ENCODE results near the gene AGPS.
A peak's percentile ranks its signal among the peaks of the same experiment; 100 is the strongest.

The AGPS gene

GRCh38 chr2:177433402-177433801, 40.8 kb downstream of the AGPS start:
- H3K4me3 ChIP-seq (replicated peaks; ENCODE audit: insufficient read depth, low read length) = no peak overlapping the region
- peak in 1 of 2 experiments; percentile 16 for DNase-seq (ENCODE audit: low read depth in 1 of 2, low spot score in 1 of 2)
- no peak overlapping the region for H3K27ac ChIP-seq (replicated peaks)
- TF ChIP-seq SPI1 (IDR thresholded peaks at IDR 0.05; ENCODE audit: borderline replicate concordance, low read depth) (no peak), POLR2AphosphoS5 (IDR thresholded peaks at IDR 0.05; ENCODE audit: low read depth) (no peak), REST (IDR thresholded peaks at IDR 0.05; ENCODE audit: insufficient replicate concordance, low read depth) (no peak), GABPA (IDR thresholded peaks at IDR 0.05; ENCODE audit: low read depth) (no peak), CTCF (IDR thresholded peaks at IDR 0.05; ENCODE audit: insufficient read depth, low read length) (no peak)
- no peaks in the 10 kb centered on the region for H3K27me3 ChIP-seq (ENCODE audit: insufficient read depth, poor library complexity, severe bottlenecking)

- DNase-seq (ENCODE audit: low read depth in 1 of 2, low spot score in 1 of 2) = no peak
- no peak for TF ChIP-seq CTCF (IDR thresholded peaks at IDR 0.05; ENCODE audit: insufficient read depth, low read length)
- no peak for TF ChIP-seq REST (IDR thresholded peaks at IDR 0.05; ENCODE audit: insufficient replicate concordance, low read depth)
- no peak for TF ChIP-seq POLR2AphosphoS5 (IDR thresholded peaks at IDR 0.05; ENCODE audit: low read depth)
- no peak for TF ChIP-seq SPI1 (IDR thresholded peaks at IDR 0.05; ENCODE audit: borderline replicate concordance, low read depth)
- Histone ChIP-seq H3K27ac (replicated peaks) (no peak overlapping the region), H3K27me3 (ENCODE audit: insufficient read depth, poor library complexity, severe bottlenecking) (no peaks in the 10 kb centered on the region), H3K4me3 (replicated peaks; ENCODE audit: insufficient read depth, low read length) (no peak overlapping the region)
Observed at GRCh38 chr2:177434475-177434874, 41.9 kb downstream of the AGPS start.

- no peak for TF ChIP-seq POLR2AphosphoS5 (IDR thresholded peaks at IDR 0.05; ENCODE audit: low read depth)
- no peak for TF ChIP-seq SPI1 (IDR thresholded peaks at IDR 0.05; ENCODE audit: borderline replicate concordance, low read depth)
- TF ChIP-seq CTCF (IDR thresholded peaks at IDR 0.05; ENCODE audit: insufficient read depth, low read length) = no peak
- TF ChIP-seq GABPA (IDR thresholded peaks at IDR 0.05; ENCODE audit: low read depth) = no peak
- no peak for TF ChIP-seq REST (IDR thresholded peaks at IDR 0.05; ENCODE audit: insufficient replicate concordance, low read depth)
- Histone ChIP-seq H3K4me3 (replicated peaks; ENCODE audit: insufficient read depth, low read length) (no peak overlapping the region), H3K27me3 (ENCODE audit: insufficient read depth, poor library complexity, severe bottlenecking) (no peaks in the 10 kb centered on the region), H3K27ac (replicated peaks) (no peak overlapping the region)
- DNase-seq (ENCODE audit: low read depth in 1 of 2, low spot score in 1 of 2) = no peak
Observed at GRCh38 chr2:177445200-177445599, 52.6 kb downstream of the AGPS start.
